ENCODE results near the gene VIPAS39.
"Not testable (repeated sequence)": the region's sequence is repeated elsewhere in the genome, so short reads cannot be mapped to it uniquely, and the experiment has no call there.

Gene VIPAS39

GRCh38 chr14:77470224-77470870 lies 12.9 kb upstream of the VIPAS39 start:
- no peak for DNase-seq (ENCODE audit: low read depth)

GRCh38 chr14:77469539-77469938 lies 12.1 kb upstream of the VIPAS39 start:
- no peak for DNase-seq (ENCODE audit: low read depth)

GRCh38 chr14:77469067-77469505 lies 11.7 kb upstream of the VIPAS39 start:
- DNase-seq (ENCODE audit: low read depth), result no peak

GRCh38 chr14:77467801-77468200 lies 10.4 kb upstream of the VIPAS39 start:
- DNase-seq (ENCODE audit: low read depth), result no peak

- DNase-seq (ENCODE audit: low read depth), result peak; percentile 41
These were observed 1.8 kb upstream of the VIPAS39 start for GRCh38 chr14:77459072-77459723.

- peak; percentile 16 for DNase-seq (ENCODE audit: low read depth)
These were observed 999 bp upstream of the VIPAS39 start for GRCh38 chr14:77458249-77458950.

GRCh38 chr14:77457115-77457521 lies 283 bp downstream of the VIPAS39 start:
- DNase-seq (ENCODE audit: low read depth), result peak; percentile 2

- DNase-seq (ENCODE audit: low read depth), result no peak
These were observed 1.3 kb downstream of the VIPAS39 start for GRCh38 chr14:77455966-77456640.

- no peak for DNase-seq (ENCODE audit: low read depth)
These were observed 15.2 kb downstream of the VIPAS39 start for GRCh38 chr14:77442196-77442595.

GRCh38 chr14:77439861-77440260 lies 17.5 kb downstream of the VIPAS39 start:
- no peak for DNase-seq (ENCODE audit: low read depth)

GRCh38 chr14:77438596-77438995 lies 18.8 kb downstream of the VIPAS39 start:
- DNase-seq (ENCODE audit: low read depth), result no peak

- no peak for DNase-seq (ENCODE audit: low read depth)
These were observed 21.4 kb downstream of the VIPAS39 start for GRCh38 chr14:77436042-77436441.

GRCh38 chr14:77426396-77426795 lies 31.0 kb downstream of the VIPAS39 start:
- no peak for DNase-seq (ENCODE audit: low read depth)

GRCh38 chr14:77424862-77425261 lies 32.5 kb downstream of the VIPAS39 start:
- no peak for DNase-seq (ENCODE audit: low read depth)

GRCh38 chr14:77423423-77423822 lies 34.0 kb downstream of the VIPAS39 start, which contains the start of gene NOXRED1:
Gene NOXRED1 (minus strand): TSS chr14:77423523. CDS start chr14:77422889, 634 bp downstream.
- no peak for DNase-seq (ENCODE audit: low read depth)

GRCh38 chr14:77421201-77421600 lies 36.2 kb downstream of the VIPAS39 start:
- no peak for DNase-seq (ENCODE audit: low read depth)

- DNase-seq (ENCODE audit: low read depth), result no peak
These were observed 40.6 kb downstream of the VIPAS39 start for GRCh38 chr14:77416836-77417235.

GRCh38 chr14:77416098-77416497 lies 41.3 kb downstream of the VIPAS39 start:
- not testable (repeated sequence) for DNase-seq (ENCODE audit: low read depth)

- not testable (repeated sequence) for DNase-seq (ENCODE audit: low read depth)
These were observed 41.9 kb downstream of the VIPAS39 start for GRCh38 chr14:77415403-77416030.

- DNase-seq (ENCODE audit: low read depth), result no peak
These were observed 48.3 kb downstream of the VIPAS39 start for GRCh38 chr14:77409131-77409533.

- DNase-seq (ENCODE audit: low read depth), result no peak
These were observed 50.2 kb downstream of the VIPAS39 start for GRCh38 chr14:77407158-77407557.

- no peak for DNase-seq (ENCODE audit: low read depth)
These were observed 50.7 kb downstream of the VIPAS39 start for GRCh38 chr14:77406718-77407117.
